Osteocyte (in vitro differentiated cells): Measurements from ENCODE around the gene METTL6. TPM values are rescaled to one million over a fixed set of nuclear protein-coding genes. Genes with fewer than 3 reads are reported as not detected.

Experiments
- DNase-seq: peaks from one replicate; pipeline ENCODE4 v3.0.0; 2021; ENCODE audit warnings: mixed read lengths; ENCODE audit not compliant: unreplicated experiment; ENCODE audit errors: extremely low spot score
- H3K27ac Mint-ChIP-seq: one replicate; pipeline ENCODE4 v1.8.0; 2021; ENCODE audit warnings: mild to moderate bottlenecking, mixed read lengths; ENCODE audit not compliant: unreplicated experiment
- H3K27me3 Mint-ChIP-seq: one replicate; pipeline ENCODE4 v1.8.0; 2021; ENCODE audit warnings: mixed read lengths; ENCODE audit not compliant: unreplicated experiment
- H3K36me3 Mint-ChIP-seq: one replicate; pipeline ENCODE4 v1.8.0; 2021; ENCODE audit warnings: mixed read lengths; ENCODE audit not compliant: unreplicated experiment
- H3K4me1 Mint-ChIP-seq: one replicate; pipeline ENCODE4 v1.8.0; 2021; ENCODE audit warnings: mixed read lengths; ENCODE audit not compliant: unreplicated experiment
- H3K4me3 Mint-ChIP-seq: one replicate; pipeline ENCODE4 v1.8.0; 2021; ENCODE audit warnings: mild to moderate bottlenecking, moderate library complexity, mixed read lengths; ENCODE audit not compliant: unreplicated experiment
- H3K9me3 Mint-ChIP-seq: one replicate; pipeline ENCODE4 v1.8.0; 2021; ENCODE audit warnings: mixed read lengths; ENCODE audit not compliant: unreplicated experiment
- CTCF ChIP-seq: fragments of 200-600 bp; sonication (generic); IDR thresholded peaks from 2 replicates; pipeline ENCODE4 v1.5.0; 2021; ENCODE audit warnings: antibody characterized with exemption, mild to moderate bottlenecking, moderate library complexity
- total RNA-seq: library from RNA; stranded (reverse); gene quantifications from 2 replicates; pipeline ENCODE4 v1.2.1, GENCODE V29; 2021

Gene METTL6
- total RNA-seq, 1 donor from 2014 or later = 20.5 TPM

- no peak for TF ChIP-seq CTCF
- Mint-ChIP-seq H3K27me3 (no peaks in the 10 kb centered on the region), H3K36me3 (peaks cover 5% of the 10 kb centered on the region)
These were observed 27.6 kb upstream of the METTL6 start for GRCh38 chr3:15454965-15455364.

GRCh38 chr3:15453991-15454625 lies 26.8 kb upstream of the METTL6 start:
- DNase-seq = no peak
- no peak overlapping the region for H3K4me3 Mint-ChIP-seq
- no peaks in the 10 kb centered on the region for H3K9me3 Mint-ChIP-seq
- H3K27ac Mint-ChIP-seq = no peak overlapping the region
- no peaks in the 10 kb centered on the region for H3K4me1 Mint-ChIP-seq
- H3K27me3 Mint-ChIP-seq = no peaks in the 10 kb centered on the region
- peaks cover 5% of the 10 kb centered on the region for H3K36me3 Mint-ChIP-seq
- no peak for TF ChIP-seq CTCF

More at GRCh38 chr3:15454965-15455364, 27.6 kb upstream of the METTL6 start:
- Mint-ChIP-seq H3K9me3 (no peaks in the 10 kb centered on the region), H3K4me3 (no peak overlapping the region), H3K27ac (no peak overlapping the region), H3K4me1 (no peaks in the 10 kb centered on the region)
- no peak for DNase-seq

- TF ChIP-seq CTCF = no peak
- Mint-ChIP-seq H3K27ac (no peak overlapping the region), H3K4me1 (no peaks in the 10 kb centered on the region), H3K27me3 (no peaks in the 10 kb centered on the region), H3K36me3 (peaks cover 5% of the 10 kb centered on the region), H3K9me3 (no peaks in the 10 kb centered on the region), H3K4me3 (no peak overlapping the region)
- DNase-seq = no peak
These were observed 26.2 kb upstream of the METTL6 start for GRCh38 chr3:15453501-15453900.

- no peak overlapping the region for H3K27ac Mint-ChIP-seq
- DNase-seq = no peak
- no peak overlapping the region for H3K4me3 Mint-ChIP-seq
- H3K9me3 Mint-ChIP-seq = no peaks in the 10 kb centered on the region
- peaks cover under 1% of the 10 kb centered on the region for H3K36me3 Mint-ChIP-seq
- H3K4me1 Mint-ChIP-seq = no peaks in the 10 kb centered on the region
- TF ChIP-seq CTCF = no peak
- no peaks in the 10 kb centered on the region for H3K27me3 Mint-ChIP-seq
These were observed 25.6 kb upstream of the METTL6 start for GRCh38 chr3:15452961-15453360.

GRCh38 chr3:15452156-15452555 lies 24.8 kb upstream of the METTL6 start:
- Mint-ChIP-seq H3K27me3 (no peaks in the 10 kb centered on the region), H3K27ac (no peak overlapping the region), H3K9me3 (no peaks in the 10 kb centered on the region), H3K36me3 (no peaks in the 10 kb centered on the region), H3K4me1 (no peaks in the 10 kb centered on the region), H3K4me3 (no peak overlapping the region)
- no peak for DNase-seq
- TF ChIP-seq CTCF = no peak
